GM12878 (cell line): ENCODE data around the gene FBXW9. TPM values are rescaled to one million over a fixed set of nuclear protein-coding genes. Genes with fewer than 3 reads are reported as not detected.

Experiments
- ATF3 ChIP-seq: IDR thresholded peaks from 2 replicates; pipeline ENCODE4 v1.6.1; 2011; ENCODE audit warnings: low read depth, mild to moderate bottlenecking, low read length, moderate library complexity, borderline replicate concordance; ENCODE audit errors: extremely low read depth
- CUX1 ChIP-seq: IDR thresholded peaks from 2 replicates; pipeline ENCODE4 v1.6.1; 2012; ENCODE audit warnings: improper control_type of control experiment, low read depth, low read length; ENCODE audit not compliant: insufficient replicate concordance
- ELK1 ChIP-seq: IDR thresholded peaks from 2 replicates; pipeline ENCODE4 v1.6.1; 2012; ENCODE audit warnings: low read depth, low read length, improper control_type of control experiment
- EP300 ChIP-seq, 2 experiments: fragments of 150-350 bp in 1 of 2; IDR thresholded peaks; 2 replicates each; pipeline ENCODE4 v1.6.1; 2011 to 2012; ENCODE audit warnings: low read depth in 2 of 2, low read length in 2 of 2, borderline replicate concordance in 1 of 2, improper control_type of control experiment in 1 of 2, inconsistent platforms in 1 of 2; ENCODE audit not compliant: control insufficient read depth in 1 of 2
- FOS ChIP-seq: IDR thresholded peaks from 3 replicates; pipeline ENCODE4 v1.6.1; 2011; ENCODE audit warnings: borderline replicate concordance; ENCODE audit not compliant: insufficient read length; ENCODE audit errors: extremely low read depth
- IRF4 ChIP-seq: IDR thresholded peaks from 2 replicates; pipeline ENCODE4 v1.6.1; 2011; ENCODE audit warnings: low read depth, low read length
- MAX ChIP-seq: IDR thresholded peaks from 2 replicates; pipeline ENCODE4 v1.6.1; 2012; ENCODE audit warnings: low read depth, low read length, improper control_type of control experiment
- MXI1 ChIP-seq: fragments of 150-350 bp; IDR thresholded peaks from 2 replicates; pipeline ENCODE4 v1.6.1; 2011; ENCODE audit warnings: low read depth, mild to moderate bottlenecking, inconsistent platforms, low read length, improper control_type of control experiment
- MYC ChIP-seq: IDR thresholded peaks from 2 replicates; pipeline ENCODE4 v1.6.1; 2011; ENCODE audit warnings: mild to moderate bottlenecking, low read length, moderate library complexity, inconsistent platforms; ENCODE audit not compliant: insufficient read depth, insufficient replicate concordance, insufficient read length, severe bottlenecking
- NFXL1 ChIP-seq: fragments of 450-650 bp; IDR thresholded peaks from 2 replicates; pipeline ENCODE4 v1.6.1; 2017; ENCODE audit warnings: antibody characterized with exemption, mild to moderate bottlenecking, borderline replicate concordance
- NFYA ChIP-seq: IDR thresholded peaks from 2 replicates; pipeline ENCODE4 v1.6.1; 2011; ENCODE audit warnings: low read depth, mild to moderate bottlenecking, low read length, improper control_type of control experiment, borderline replicate concordance
- POLR2AphosphoS5 ChIP-seq: IDR thresholded peaks from 2 replicates; pipeline ENCODE4 v1.6.1; 2011; ENCODE audit warnings: mild to moderate bottlenecking, low read length, inconsistent platforms
- PRDM15 ChIP-seq: fragments of 450-650 bp; formaldehyde crosslinking; IDR thresholded peaks from 2 replicates; pipeline ENCODE4 v1.4.0; 2020; ENCODE audit warnings: mild to moderate bottlenecking, moderate library complexity
- RAD21 ChIP-seq: IDR thresholded peaks from 2 replicates; pipeline ENCODE4 v1.6.1; 2011; ENCODE audit warnings: mild to moderate bottlenecking, low read depth, low read length, moderate library complexity; ENCODE audit not compliant: insufficient read depth
- SIX5 ChIP-seq: IDR thresholded peaks from 2 replicates; pipeline ENCODE4 v1.6.1; 2011; ENCODE audit warnings: mild to moderate bottlenecking, low read depth, low read length, moderate library complexity; ENCODE audit not compliant: severe bottlenecking
- YBX1 ChIP-seq: fragments of 450-650 bp; IDR thresholded peaks from 2 replicates; pipeline ENCODE4 v1.6.1; 2016; ENCODE audit warnings: antibody characterized with exemption
- ZZZ3 ChIP-seq: IDR thresholded peaks from 2 replicates; pipeline ENCODE4 v1.6.1; 2011; ENCODE audit warnings: low read depth; ENCODE audit not compliant: control insufficient read depth, insufficient read length
- polyA plus RNA-seq, 11 experiments: library from polyadenylated mRNA; depleted of rRNA in 4 of 11; unstranded in 6 of 11; stranded (reverse) in 5 of 11; fragments of >200 nt; fragmentation: Nextera tagmentation in 4 of 11; fragmentation: Illumina TruSeq in 1 of 11; extraction: Ambion mirVana in 4 of 11; extraction: Trizol in 1 of 11; gene quantifications; 1 replicate in 1 of 11; 2 replicates in 10 of 11; pipeline versions ENCODE4 v1.2.1 to v1.2.3, GENCODE V29; 2011 to 2016; ENCODE audit warnings: inconsistent platforms in 2 of 11, missing spikeins in 2 of 11, low read depth in 1 of 11
- total RNA-seq, 4 experiments: library from RNA; depleted of rRNA in 3 of 4; stranded (reverse); fragments of >200 nt in 3 of 4; fragmentation: Illumina TruSeq in 1 of 4; extraction: Trizol in 1 of 4; gene quantifications; 2 replicates each; pipeline versions ENCODE4 v1.2.1 to v1.2.3, GENCODE V29; 2013 to 2021

FBXW9 gene
- total and polyA plus RNA-seq, 10 of the 15 experiments (the other 5 are each of a cell fraction or from before 2014, with no cell fraction given): 0.21 to 14.8 (median 7.3) TPM

GRCh38 chr19:12666265-12667048 lies 30.0 kb downstream of the FBXW9 start, which contains the start of the genes MAN2B1 and WDR83 (continued):
- TF ChIP-seq ATF3 (0 out of 2 replicates have a peak, but pooled peaks have one; percentile 13), MXI1 (no peak), ZZZ3 (no peak), CUX1 (no peak), FOS (no peak), NFYA (no peak), PRDM15 (CRISPR knock-in tag) (no peak), MAX (no peak), YBX1 (no peak), EP300 (IDR thresholded peaks at IDR 0.05; ENCODE audit: borderline replicate concordance in 1 of 2, control insufficient read depth in 1 of 2, low read depth in 2 of 2, low read length in 2 of 2) (no peak), RAD21 (no peak), SIX5 (no peak), IRF4 (no peak), ELK1 (no peak), POLR2AphosphoS5 (peak; percentile 61), MYC (no peak), NFXL1 (no peak)
